A549 (cell line): ENCODE data around the gene CACNA1H. TPM values are rescaled to one million over a fixed set of nuclear protein-coding genes. Genes with fewer than 3 reads are reported as not detected.

Source experiments
- ATAC-seq, 2 experiments: fragments of 200-7000 bp in 1 of 2; fragments of >200 bp in 1 of 2; cut with Nextera tagmentation in 1 of 2; cut with Tn5 transposase in 1 of 2; 3 replicates each; pipeline versions ENCODE4 v1.8.0 to v1.9.1; 2018 to 2020; ENCODE audit warnings: mild to moderate bottlenecking in 1 of 2, moderate library complexity in 1 of 2
- CTCF ChIA-PET: fragments of 300-600 bp; sonication (Branson Sonifier 250); formaldehyde crosslinking; extraction: SDS; loops from one replicate; lab custom pipeline; 2021; ENCODE audit warnings: antibody characterized with exemption, inconsistent platforms; lab: Yijun Ruan, JAX
- POLR2A ChIA-PET: fragments of 350-600 bp; formaldehyde crosslinking; extraction: SDS; loops from one replicate; lab custom pipeline; 2021; ENCODE audit warnings: antibody characterized with exemption, inconsistent platforms; lab: Yijun Ruan, JAX
- DNase-seq, 2 experiments: peaks; one replicate each; pipeline versions ENCODE4 v3.0.0 to v3.0.0-alpha.2; 2011 to 2016; ENCODE audit warnings: low read depth in 1 of 2, low spot score in 1 of 2
- FAIRE-seq: peaks from 2 replicates; lab custom pipeline; 2011; peaks lifted over from hg19 to GRCh38; lab: Jason Lieb, UNC
- H3K27ac ChIP-seq, 2 experiments: fragments of >200 bp; sonication (Bioruptor Twin); formaldehyde crosslinking; 3 replicates each; pipeline ENCODE4 v1.5.1; 2016 to 2017
- H3K4me1 ChIP-seq: fragments of >200 bp; sonication (Bioruptor Twin); formaldehyde crosslinking; 3 replicates; pipeline ENCODE4 v1.6.1; 2016
- H3K4me2 ChIP-seq: fragments of >200 bp; sonication (Bioruptor Twin); formaldehyde crosslinking; 3 replicates; pipeline ENCODE4 v1.6.1; 2016
- H3K4me3 ChIP-seq: fragments of >200 bp; sonication (Bioruptor Twin); formaldehyde crosslinking; 3 replicates; pipeline ENCODE4 v1.5.1; 2016
- H3K9me3 ChIP-seq: fragments of >200 bp; sonication (Bioruptor Twin); formaldehyde crosslinking; 3 replicates; pipeline ENCODE4 v1.6.1; 2016
- ATOH8 ChIP-seq: fragments of 250-450 bp; sonication (Bioruptor Pico); IDR thresholded peaks from 2 replicates; pipeline ENCODE4 v1.5.0; 2020; ENCODE audit warnings: low read depth, mild to moderate bottlenecking, moderate library complexity
- CBX2 ChIP-seq: fragments of 200-600 bp; sonication (generic); IDR thresholded peaks from 2 replicates; pipeline ENCODE4 v1.6.1; 2016; ENCODE audit warnings: low read depth, mild to moderate bottlenecking, borderline replicate concordance
- CBX8 ChIP-seq: fragments of 200-600 bp; sonication (generic); IDR thresholded peaks from 2 replicates; pipeline ENCODE4 v1.6.1; 2016
- CEBPB ChIP-seq, 2 experiments: fragments of >200 bp in 1 of 2; sonication (Bioruptor Twin) in 1 of 2; formaldehyde crosslinking in 1 of 2; IDR thresholded peaks; 2 replicates each; pipeline ENCODE4 v1.6.1; 2012 to 2016
- CHD2 ChIP-seq: fragments of 150-350 bp; IDR thresholded peaks from 2 replicates; pipeline ENCODE4 v1.6.1; 2014; ENCODE audit warnings: low read length; ENCODE audit not compliant: partially characterized antibody
- E2F6 ChIP-seq: IDR thresholded peaks from 2 replicates; pipeline ENCODE4 v1.6.1; 2012; ENCODE audit warnings: low read depth, borderline replicate concordance
- EHMT2 ChIP-seq: fragments of 200-600 bp; sonication (generic); IDR thresholded peaks from 2 replicates; pipeline ENCODE4 v1.6.1; 2016; ENCODE audit warnings: antibody characterized with exemption, low read depth, mild to moderate bottlenecking, moderate library complexity
- FOSL2 ChIP-seq, 2 experiments: fragments of 450-650 bp in 1 of 2; fragments of >200 bp in 1 of 2; sonication (Bioruptor Twin) in 1 of 2; formaldehyde crosslinking; IDR thresholded peaks; 2 replicates each; pipeline versions ENCODE4 v1.5.0 to v1.6.1; 2016 to 2020; ENCODE audit warnings: mild to moderate bottlenecking in 1 of 2, moderate library complexity in 1 of 2
- FOXS1 ChIP-seq: fragments of 250-450 bp; sonication (Bioruptor Pico); IDR thresholded peaks from 2 replicates; pipeline ENCODE4 v1.5.0; 2020; ENCODE audit warnings: mild to moderate bottlenecking, moderate library complexity
- HDAC2 ChIP-seq: fragments of 200-600 bp; sonication (generic); IDR thresholded peaks from 2 replicates; pipeline ENCODE4 v1.6.1; 2016
- HES2 ChIP-seq: fragments of >200 bp; sonication (Bioruptor Twin); formaldehyde crosslinking; IDR thresholded peaks from 2 replicates; pipeline ENCODE4 v1.6.1; 2016
- HOXA7 ChIP-seq: fragments of 250-450 bp; sonication (Bioruptor Pico); IDR thresholded peaks from 2 replicates; pipeline ENCODE4 v1.5.0; 2020; ENCODE audit warnings: mild to moderate bottlenecking, moderate library complexity
- HOXB13 ChIP-seq: fragments of 250-450 bp; sonication (Bioruptor Pico); IDR thresholded peaks from 2 replicates; pipeline ENCODE4 v1.5.0; 2020; ENCODE audit warnings: low read depth, mild to moderate bottlenecking, moderate library complexity
- HOXB5 ChIP-seq: fragments of 250-450 bp; sonication (Bioruptor Pico); IDR thresholded peaks from 2 replicates; pipeline ENCODE4 v1.5.0; 2020; ENCODE audit warnings: mild to moderate bottlenecking, moderate library complexity
- JUN ChIP-seq, 2 experiments: fragments of >200 bp; sonication (Bioruptor Twin); formaldehyde crosslinking; IDR thresholded peaks; 2 replicates in 1 of 2; 3 replicates in 1 of 2; pipeline ENCODE4 v1.6.1; 2016 to 2017
- KDM1A ChIP-seq: fragments of 200-600 bp; sonication (generic); IDR thresholded peaks from 2 replicates; pipeline ENCODE4 v1.6.1; 2016; ENCODE audit warnings: low read depth, mild to moderate bottlenecking
- MAFK ChIP-seq: fragments of 450-650 bp; IDR thresholded peaks from 2 replicates; pipeline ENCODE4 v1.6.1; 2014; ENCODE audit not compliant: partially characterized antibody
- MAZ ChIP-seq: fragments of 150-350 bp; IDR thresholded peaks from 2 replicates; pipeline ENCODE4 v1.6.1; 2014; ENCODE audit warnings: antibody characterized with exemption, low read depth, low read length, borderline replicate concordance
- MYC ChIP-seq: IDR thresholded peaks from 2 replicates; pipeline ENCODE4 v1.6.1; 2012; ENCODE audit warnings: mild to moderate bottlenecking, inconsistent platforms, low read length, improper control_type of control experiment, borderline replicate concordance
- POLR2A ChIP-seq: IDR thresholded peaks from 2 replicates; pipeline ENCODE4 v1.6.1; 2012; ENCODE audit warnings: mild to moderate bottlenecking, low read length
- REST ChIP-seq: fragments of 200-600 bp; sonication (generic); IDR thresholded peaks from 2 replicates; pipeline ENCODE4 v1.6.1; 2016; ENCODE audit warnings: antibody characterized with exemption, mild to moderate bottlenecking, moderate library complexity
- RFX5 ChIP-seq: fragments of 450-650 bp; IDR thresholded peaks from 2 replicates; pipeline ENCODE4 v1.7.1; 2014; ENCODE audit warnings: antibody characterized with exemption, mild to moderate bottlenecking, moderate library complexity
- SREBF2 ChIP-seq: fragments of 450-650 bp; IDR thresholded peaks from 2 replicates; pipeline ENCODE4 v1.6.1; 2014; ENCODE audit warnings: mild to moderate bottlenecking, moderate library complexity
- TFCP2L1 ChIP-seq: fragments of 250-450 bp; sonication (Bioruptor Pico); IDR thresholded peaks from 2 replicates; pipeline ENCODE4 v1.5.0; 2021; ENCODE audit warnings: mild to moderate bottlenecking
- USF2 ChIP-seq: fragments of 450-650 bp; IDR thresholded peaks from 2 replicates; pipeline ENCODE4 v1.6.1; 2014; ENCODE audit warnings: antibody characterized with exemption
- ZC3H11A ChIP-seq: fragments of 450-650 bp; IDR thresholded peaks from 2 replicates; pipeline ENCODE4 v1.6.1; 2014; ENCODE audit warnings: antibody characterized with exemption, mild to moderate bottlenecking
- WGBS: methylation state at CpG from one replicate; pipeline ENCODE4 v1.1.6; 2017; ENCODE audit errors: missing lambda C conversion rate; 5-methylcytosine and 5-hydroxymethylcytosine counted together
- polyA plus RNA-seq, 4 experiments: library from polyadenylated mRNA; depleted of rRNA in 3 of 4; stranded (reverse); fragments of >200 nt; fragmentation: RNase III in 1 of 4; extraction: RNeasy Plus Mini Kit Qiagen cat#74134 plus additional on column Dnase treatment in 1 of 4; gene quantifications; 2 replicates in 3 of 4; 3 replicates in 1 of 4; pipeline ENCODE4 v1.2.3, GENCODE V29; 2011 to 2017

Gene CACNA1H
- polyA plus RNA-seq, 2 of the 4 experiments (the other 2 are of a cell fraction): 7.2 to 15.8 TPM

- no peak overlapping the region for H3K4me2 ChIP-seq
- no peak overlapping the region for H3K4me3 ChIP-seq
- no peaks in the 10 kb centered on the region for H3K9me3 ChIP-seq
- H3K27ac ChIP-seq: no peak overlapping the region
- no peak for DNase-seq
- TF ChIP-seq FOSL2 (IDR thresholded peaks at IDR 0.05): no peak
- TF ChIP-seq FOSL2 (CRISPR knock-in tag; IDR thresholded peaks at IDR 0.05): no peak
- no peak for TF ChIP-seq MYC
- TF ChIP-seq USF2: no peak
- TF ChIP-seq HOXB13 (CRISPR knock-in tag): no peak
- no peak for TF ChIP-seq CHD2
- no peak for TF ChIP-seq HOXA7 (CRISPR knock-in tag)
- TF ChIP-seq MAFK: no peak
- no peak for TF ChIP-seq HES2
- no peak for TF ChIP-seq CBX8
- CTCF ChIA-PET: interaction anchor here (0.6 to 1.7 kb wide), 3 partner anchors 9 to 107 kb away, joined by 3 to 5 read pairs (median 3); no protein-coding TSS in a partner anchor
- FAIRE-seq: no peak
- H3K4me1 ChIP-seq: no peaks in the 10 kb centered on the region
- WGBS: 86% methylated on average over 29 of the region's 32 CpGs
- no peak for ATAC-seq
- POLR2A ChIA-PET: no interaction called here
Measured at GRCh38 chr16:1215574-1216295, 62.8 kb downstream of the CACNA1H start.

GRCh38 chr16:1216296-1216619, 63.4 kb downstream of the CACNA1H start:
- TF ChIP-seq HDAC2: no peak
- TF ChIP-seq FOXS1: no peak
- no peak for TF ChIP-seq JUN (IDR thresholded peaks at IDR 0.05)
- TF ChIP-seq REST: no peak
- no peak for TF ChIP-seq MAZ
- no peak for TF ChIP-seq MYC
- TF ChIP-seq TFCP2L1 (CRISPR knock-in tag): no peak
- no peak for TF ChIP-seq SREBF2
- no peak for TF ChIP-seq POLR2A
- TF ChIP-seq MAFK: no peak
- no peak for TF ChIP-seq HOXB5 (CRISPR knock-in tag)
- no peak for TF ChIP-seq ZC3H11A
- no peak for TF ChIP-seq HES2
- TF ChIP-seq CBX2: no peak
- no peak for TF ChIP-seq KDM1A
- TF ChIP-seq EHMT2: no peak
- no peak for TF ChIP-seq E2F6
- TF ChIP-seq ATOH8: no peak
- no peak for TF ChIP-seq CEBPB (IDR thresholded peaks at IDR 0.05)
- TF ChIP-seq RFX5: no peak
- no peak overlapping the region for H3K4me2 ChIP-seq
- CTCF ChIA-PET: no interaction called here
- no peak overlapping the region for H3K4me3 ChIP-seq
- H3K4me1 ChIP-seq: peaks cover 2% of the 10 kb centered on the region; the same call in 1 of the 3 replicates
- no peaks in the 10 kb centered on the region for H3K9me3 ChIP-seq
- POLR2A ChIA-PET: no interaction called here
- DNase-seq: no peak
- WGBS: 94% methylated on average over 12 of the region's 12 CpGs
- no peak for ATAC-seq
- H3K27ac ChIP-seq: no peak overlapping the region
- FAIRE-seq: no peak
